Neural cell (in vitro differentiated cells): ENCODE results near the gene CAMK2A. TPM values are rescaled to one million over a fixed set of nuclear protein-coding genes. Genes with fewer than 3 reads are reported as not detected.

Source experiments
- H2AFZ ChIP-seq: fragments of 200-600, 300-800 bp; sonication (generic), shearing (Covaris generic); 2 replicates; pipeline ENCODE4 v1.6.0; 2014; ENCODE audit warnings: low read depth, mild to moderate bottlenecking, antibody characterized with exemption, low read length, moderate library complexity
- H3F3A ChIP-seq: fragments of 200-600 bp; shearing (Covaris generic); 2 replicates; pipeline ENCODE4 v1.6.1; 2016; ENCODE audit warnings: mild to moderate bottlenecking, moderate library complexity, mixed read lengths, antibody characterized with exemption, low read length; ENCODE audit not compliant: insufficient read depth, poor library complexity, severe bottlenecking
- H3K27ac ChIP-seq: fragments of 200-600, 300-800 bp; sonication (generic), shearing (Covaris generic); 2 replicates; pipeline ENCODE4 v1.5.1; 2014; ENCODE audit warnings: mild to moderate bottlenecking, low read length, moderate library complexity
- H3K27me3 ChIP-seq: fragments of 300-800, 200-600 bp; sonication (generic), shearing (Covaris generic); 2 replicates; pipeline ENCODE4 v1.6.0; 2014; ENCODE audit warnings: mild to moderate bottlenecking, low read depth, low read length, moderate library complexity; ENCODE audit not compliant: insufficient read depth
- H3K36me3 ChIP-seq: fragments of 300-800, 200-600 bp; sonication (generic), shearing (Covaris generic); 2 replicates; pipeline ENCODE4 v1.5.1; 2014; ENCODE audit warnings: mild to moderate bottlenecking, antibody characterized with exemption, low read length, moderate library complexity; ENCODE audit not compliant: insufficient read depth
- H3K4me2 ChIP-seq: fragments of 300-800, 200-600 bp; sonication (generic), shearing (Covaris generic); 2 replicates; pipeline ENCODE4 v1.6.0; 2014; ENCODE audit warnings: mild to moderate bottlenecking, low read length
- H3K4me3 ChIP-seq: fragments of 300-800, 200-600 bp; sonication (generic), shearing (Covaris generic); 2 replicates; pipeline ENCODE4 v1.5.1; 2014; ENCODE audit warnings: mild to moderate bottlenecking, low read length, moderate library complexity
- H3K79me2 ChIP-seq: fragments of 200-600 bp; shearing (Covaris generic); replicated peaks from 2 replicates; pipeline ENCODE4 v1.6.0; 2014; ENCODE audit warnings: mild to moderate bottlenecking, low read length, moderate library complexity; ENCODE audit not compliant: insufficient read depth
- H3K9ac ChIP-seq: fragments of 300-800, 200-600 bp; sonication (generic), shearing (Covaris generic); 2 replicates; pipeline ENCODE4 v1.6.1; 2016; ENCODE audit warnings: mild to moderate bottlenecking, low read length, mixed read lengths
- H3K9me2 ChIP-seq: fragments of 200-600 bp; shearing (Covaris generic); 2 replicates; pipeline ENCODE4 v1.6.1; 2016; ENCODE audit warnings: mild to moderate bottlenecking, low read length, mixed read lengths; ENCODE audit not compliant: insufficient read depth
- H3K9me3 ChIP-seq: fragments of 200-600, 300-800 bp; sonication (generic), shearing (Covaris generic); 2 replicates; pipeline ENCODE4 v1.6.1; 2016; ENCODE audit warnings: mild to moderate bottlenecking, mixed run types, low read length, moderate library complexity, mixed read lengths
- H4K20me1 ChIP-seq: fragments of 200-600 bp; shearing (Covaris generic); 2 replicates; pipeline ENCODE4 v1.6.1; 2016; ENCODE audit warnings: mild to moderate bottlenecking, mixed run types; ENCODE audit not compliant: insufficient read depth
- EP300 ChIP-seq: fragments of 450-650 bp; conservative IDR thresholded peaks from 2 replicates; pipeline ENCODE4 v1.6.1; 2014; ENCODE audit warnings: antibody characterized with exemption, mild to moderate bottlenecking, moderate library complexity; ENCODE audit not compliant: poor library complexity, severe bottlenecking
- EZH2 ChIP-seq: fragments of 200-600, 300-800 bp; shearing (Covaris generic), sonication (generic); IDR thresholded peaks from 2 replicates; pipeline ENCODE4 v1.6.1; 2014; ENCODE audit warnings: antibody characterized with exemption, low read length, borderline replicate concordance, mild to moderate bottlenecking; ENCODE audit not compliant: insufficient read depth, poor library complexity, severe bottlenecking
- MXI1 ChIP-seq: fragments of 450-650 bp; conservative IDR thresholded peaks from 2 replicates; pipeline ENCODE4 v1.6.1; 2014; ENCODE audit warnings: antibody characterized with exemption, mild to moderate bottlenecking; ENCODE audit not compliant: poor library complexity, severe bottlenecking
- POLR2AphosphoS5 ChIP-seq: IDR thresholded peaks from 2 replicates; pipeline ENCODE4 v1.6.1; 2012
- RAD21 ChIP-seq: fragments of 450-650 bp; conservative IDR thresholded peaks from 2 replicates; pipeline ENCODE4 v1.6.1; 2014; ENCODE audit warnings: antibody characterized with exemption, mild to moderate bottlenecking, moderate library complexity
- SMC3 ChIP-seq: fragments of 450-650 bp; conservative IDR thresholded peaks from 2 replicates; pipeline ENCODE4 v1.6.1; 2014; ENCODE audit warnings: antibody characterized with exemption, mild to moderate bottlenecking, moderate library complexity; ENCODE audit not compliant: poor library complexity
- TAF1 ChIP-seq: IDR thresholded peaks from 2 replicates; pipeline ENCODE4 v1.6.1; 2012; ENCODE audit warnings: low read depth
- polyA plus RNA-seq: library from polyadenylated mRNA; depleted of rRNA; stranded (reverse); fragments of >200 nt; gene quantifications from 2 replicates; pipeline ENCODE4 v1.2.3, GENCODE V29; 2014
- TF ChIP-seq, protein P1 (sequence below): fragments of 450-650 bp; IDR thresholded peaks from 2 replicates; pipeline ENCODE4 v1.5.1; 2014; ENCODE audit warnings: antibody characterized with exemption, mild to moderate bottlenecking, moderate library complexity; ENCODE audit not compliant: poor library complexity, severe bottlenecking
- TF ChIP-seq, protein P2 (sequence below): IDR thresholded peaks from 2 replicates; pipeline ENCODE4 v1.6.1; 2012; ENCODE audit warnings: borderline replicate concordance

Gene CAMK2A
- polyA plus RNA-seq, 1 donor from 2014 or later: 61.7 TPM

GRCh38 chr5:150266871-150267291 lies 22.7 kb downstream of the CAMK2A start:
- no peak overlapping the region for H3K27ac ChIP-seq

GRCh38 chr5:150265870-150266383 lies 23.6 kb downstream of the CAMK2A start:
- H3K36me3 ChIP-seq: no peaks in the 10 kb centered on the region

More at GRCh38 chr5:150266871-150267291, 22.7 kb downstream of the CAMK2A start:
- no peak overlapping the region for H2AFZ ChIP-seq
- H3K4me3 ChIP-seq: no peak overlapping the region
- H3K79me2 ChIP-seq: no peaks in the 10 kb centered on the region
- no peak overlapping the region for H3K9ac ChIP-seq
- no peaks in the 10 kb centered on the region for H3K27me3 ChIP-seq
- H3K9me2 ChIP-seq: no peaks in the 10 kb centered on the region
- no peaks in the 10 kb centered on the region for H3F3A ChIP-seq
- H3K9me3 ChIP-seq: no peaks in the 10 kb centered on the region
- no peaks in the 10 kb centered on the region for H4K20me1 ChIP-seq
- no peaks in the 10 kb centered on the region for H3K36me3 ChIP-seq
- TF ChIP-seq, protein P1, sequence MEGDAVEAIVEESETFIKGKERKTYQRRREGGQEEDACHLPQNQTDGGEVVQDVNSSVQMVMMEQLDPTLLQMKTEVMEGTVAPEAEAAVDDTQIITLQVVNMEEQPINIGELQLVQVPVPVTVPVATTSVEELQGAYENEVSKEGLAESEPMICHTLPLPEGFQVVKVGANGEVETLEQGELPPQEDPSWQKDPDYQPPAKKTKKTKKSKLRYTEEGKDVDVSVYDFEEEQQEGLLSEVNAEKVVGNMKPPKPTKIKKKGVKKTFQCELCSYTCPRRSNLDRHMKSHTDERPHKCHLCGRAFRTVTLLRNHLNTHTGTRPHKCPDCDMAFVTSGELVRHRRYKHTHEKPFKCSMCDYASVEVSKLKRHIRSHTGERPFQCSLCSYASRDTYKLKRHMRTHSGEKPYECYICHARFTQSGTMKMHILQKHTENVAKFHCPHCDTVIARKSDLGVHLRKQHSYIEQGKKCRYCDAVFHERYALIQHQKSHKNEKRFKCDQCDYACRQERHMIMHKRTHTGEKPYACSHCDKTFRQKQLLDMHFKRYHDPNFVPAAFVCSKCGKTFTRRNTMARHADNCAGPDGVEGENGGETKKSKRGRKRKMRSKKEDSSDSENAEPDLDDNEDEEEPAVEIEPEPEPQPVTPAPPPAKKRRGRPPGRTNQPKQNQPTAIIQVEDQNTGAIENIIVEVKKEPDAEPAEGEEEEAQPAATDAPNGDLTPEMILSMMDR: no peak
- TF ChIP-seq RAD21 (no peak), TAF1 (no peak), EZH2 (no peak), POLR2AphosphoS5 (no peak), SMC3 (no peak), EP300 (no peak), MXI1 (no peak)
- TF ChIP-seq, protein P2, sequence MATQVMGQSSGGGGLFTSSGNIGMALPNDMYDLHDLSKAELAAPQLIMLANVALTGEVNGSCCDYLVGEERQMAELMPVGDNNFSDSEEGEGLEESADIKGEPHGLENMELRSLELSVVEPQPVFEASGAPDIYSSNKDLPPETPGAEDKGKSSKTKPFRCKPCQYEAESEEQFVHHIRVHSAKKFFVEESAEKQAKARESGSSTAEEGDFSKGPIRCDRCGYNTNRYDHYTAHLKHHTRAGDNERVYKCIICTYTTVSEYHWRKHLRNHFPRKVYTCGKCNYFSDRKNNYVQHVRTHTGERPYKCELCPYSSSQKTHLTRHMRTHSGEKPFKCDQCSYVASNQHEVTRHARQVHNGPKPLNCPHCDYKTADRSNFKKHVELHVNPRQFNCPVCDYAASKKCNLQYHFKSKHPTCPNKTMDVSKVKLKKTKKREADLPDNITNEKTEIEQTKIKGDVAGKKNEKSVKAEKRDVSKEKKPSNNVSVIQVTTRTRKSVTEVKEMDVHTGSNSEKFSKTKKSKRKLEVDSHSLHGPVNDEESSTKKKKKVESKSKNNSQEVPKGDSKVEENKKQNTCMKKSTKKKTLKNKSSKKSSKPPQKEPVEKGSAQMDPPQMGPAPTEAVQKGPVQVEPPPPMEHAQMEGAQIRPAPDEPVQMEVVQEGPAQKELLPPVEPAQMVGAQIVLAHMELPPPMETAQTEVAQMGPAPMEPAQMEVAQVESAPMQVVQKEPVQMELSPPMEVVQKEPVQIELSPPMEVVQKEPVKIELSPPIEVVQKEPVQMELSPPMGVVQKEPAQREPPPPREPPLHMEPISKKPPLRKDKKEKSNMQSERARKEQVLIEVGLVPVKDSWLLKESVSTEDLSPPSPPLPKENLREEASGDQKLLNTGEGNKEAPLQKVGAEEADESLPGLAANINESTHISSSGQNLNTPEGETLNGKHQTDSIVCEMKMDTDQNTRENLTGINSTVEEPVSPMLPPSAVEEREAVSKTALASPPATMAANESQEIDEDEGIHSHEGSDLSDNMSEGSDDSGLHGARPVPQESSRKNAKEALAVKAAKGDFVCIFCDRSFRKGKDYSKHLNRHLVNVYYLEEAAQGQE: no peak
- H3K4me2 ChIP-seq: no peak overlapping the region

More at GRCh38 chr5:150265870-150266383, 23.6 kb downstream of the CAMK2A start:
- H3K9ac ChIP-seq: no peak overlapping the region
- H3K27ac ChIP-seq: no peak overlapping the region
- no peaks in the 10 kb centered on the region for H3F3A ChIP-seq
- no peak for TF ChIP-seq EZH2
- H3K4me2 ChIP-seq: no peak overlapping the region
- H3K79me2 ChIP-seq: no peaks in the 10 kb centered on the region
- no peaks in the 10 kb centered on the region for H3K9me3 ChIP-seq
- H3K9me2 ChIP-seq: no peaks in the 10 kb centered on the region
- no peaks in the 10 kb centered on the region for H3K27me3 ChIP-seq
- no peak overlapping the region for H2AFZ ChIP-seq
- H3K4me3 ChIP-seq: no peak overlapping the region
- H4K20me1 ChIP-seq: no peaks in the 10 kb centered on the region
